MCF 10A (cell line): ENCODE data around the gene PBX3. TPM values are rescaled to one million over a fixed set of nuclear protein-coding genes. Genes with fewer than 3 reads are reported as not detected.

ENCODE experiments used
- BruUV-seq: library from RNA; stranded (reverse); fragments of 400-500 nt; replicated peaks from 2 replicates; lab custom pipeline; 2021; lab: Mats Ljungman, UMichigan
- CTCF ChIA-PET: fragments of 300-600 bp; sonication (Branson Sonifier 250); formaldehyde crosslinking; extraction: SDS; loops from one replicate; lab custom pipeline; 2021; ENCODE audit warnings: antibody characterized with exemption, inconsistent platforms; lab: Yijun Ruan, JAX
- POLR2A ChIA-PET: fragments of 300-600, 350-650 bp; sonication (Branson Sonifier 250); formaldehyde crosslinking; extraction: SDS; loops from one replicate; lab custom pipeline; 2020; ENCODE audit warnings: antibody characterized with exemption, inconsistent platforms; lab: Yijun Ruan, JAX
- DNase-seq: peaks from one replicate; pipeline ENCODE4 v3.0.0-alpha.2; 2018; ENCODE audit not compliant: unreplicated experiment
- H3K27ac Mint-ChIP-seq: one replicate; pipeline ENCODE4 v1.8.0; 2022; ENCODE audit warnings: mild to moderate bottlenecking, low read depth, mixed read lengths; ENCODE audit not compliant: unreplicated experiment
- H3K27me3 Mint-ChIP-seq: one replicate; pipeline ENCODE4 v1.8.0; 2022; ENCODE audit warnings: mixed read lengths; ENCODE audit not compliant: insufficient read depth, unreplicated experiment
- H3K36me3 Mint-ChIP-seq: one replicate; pipeline ENCODE4 v1.8.0; 2022; ENCODE audit warnings: mild to moderate bottlenecking, moderate library complexity, mixed read lengths; ENCODE audit not compliant: insufficient read depth, unreplicated experiment
- H3K4me1 Mint-ChIP-seq: one replicate; pipeline ENCODE4 v1.8.0; 2022; ENCODE audit warnings: mixed read lengths; ENCODE audit not compliant: insufficient read depth, unreplicated experiment
- H3K4me3 Mint-ChIP-seq: one replicate; pipeline ENCODE4 v1.8.0; 2022; ENCODE audit warnings: mild to moderate bottlenecking, moderate library complexity, mixed read lengths; ENCODE audit not compliant: unreplicated experiment
- H3K9me3 Mint-ChIP-seq: one replicate; pipeline ENCODE4 v1.8.0; 2022; ENCODE audit warnings: mixed read lengths; ENCODE audit not compliant: unreplicated experiment
- intact Hi-C: fragments of 100-400 bp; cut with micrococcal nuclease; formaldehyde crosslinking; loops from 2 replicates; pipeline ENCODE4 v1.14.1; 2022
- total RNA-seq: library from RNA; stranded (reverse); gene quantifications from 2 replicates; pipeline ENCODE4 v1.2.3, GENCODE V29; 2022
- TF ChIP-seq, protein P1 (sequence below): fragments of 200-600 bp; IDR thresholded peaks from one replicate; pipeline ENCODE4 v1.8.0; 2022; ENCODE audit warnings: antibody characterized with exemption, mild to moderate bottlenecking; ENCODE audit not compliant: unreplicated experiment

Gene PBX3
- total RNA-seq, 1 experiment from 2014 or later: 17.5 TPM

GRCh38 chr9:125977223-125977622, 230.1 kb downstream of the PBX3 start:
- Mint-ChIP-seq H3K9me3 (peaks cover 7% of the 10 kb centered on the region), H3K4me1 (peaks cover 4% of the 10 kb centered on the region), H3K36me3 (no peaks in the 10 kb centered on the region), H3K27me3 (no peaks in the 10 kb centered on the region), H3K27ac (no peak overlapping the region), H3K4me3 (no peak overlapping the region)
- BruUV-seq: no TSS peak
- no peak for DNase-seq
- ChIA-PET POLR2A (no interaction called here), CTCF (no interaction called here)
- intact Hi-C loops: no loop called here
- TF ChIP-seq, protein P1, sequence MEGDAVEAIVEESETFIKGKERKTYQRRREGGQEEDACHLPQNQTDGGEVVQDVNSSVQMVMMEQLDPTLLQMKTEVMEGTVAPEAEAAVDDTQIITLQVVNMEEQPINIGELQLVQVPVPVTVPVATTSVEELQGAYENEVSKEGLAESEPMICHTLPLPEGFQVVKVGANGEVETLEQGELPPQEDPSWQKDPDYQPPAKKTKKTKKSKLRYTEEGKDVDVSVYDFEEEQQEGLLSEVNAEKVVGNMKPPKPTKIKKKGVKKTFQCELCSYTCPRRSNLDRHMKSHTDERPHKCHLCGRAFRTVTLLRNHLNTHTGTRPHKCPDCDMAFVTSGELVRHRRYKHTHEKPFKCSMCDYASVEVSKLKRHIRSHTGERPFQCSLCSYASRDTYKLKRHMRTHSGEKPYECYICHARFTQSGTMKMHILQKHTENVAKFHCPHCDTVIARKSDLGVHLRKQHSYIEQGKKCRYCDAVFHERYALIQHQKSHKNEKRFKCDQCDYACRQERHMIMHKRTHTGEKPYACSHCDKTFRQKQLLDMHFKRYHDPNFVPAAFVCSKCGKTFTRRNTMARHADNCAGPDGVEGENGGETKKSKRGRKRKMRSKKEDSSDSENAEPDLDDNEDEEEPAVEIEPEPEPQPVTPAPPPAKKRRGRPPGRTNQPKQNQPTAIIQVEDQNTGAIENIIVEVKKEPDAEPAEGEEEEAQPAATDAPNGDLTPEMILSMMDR: no peak

GRCh38 chr9:125979383-125979782, 232.2 kb downstream of the PBX3 start:
- Mint-ChIP-seq H3K4me3 (no peak overlapping the region), H3K9me3 (peaks cover 7% of the 10 kb centered on the region), H3K4me1 (no peaks in the 10 kb centered on the region), H3K27ac (no peak overlapping the region), H3K36me3 (no peaks in the 10 kb centered on the region), H3K27me3 (no peaks in the 10 kb centered on the region)
- DNase-seq: no peak
- intact Hi-C loops: no loop called here
- POLR2A ChIA-PET: interaction anchor here (1.2 kb wide), 1 partner anchor 8 kb away, joined by 3 read pairs; no protein-coding TSS in a partner anchor
- TF ChIP-seq, protein P1: no peak
- no TSS peak for BruUV-seq
- CTCF ChIA-PET: no interaction called here

GRCh38 chr9:125982798-125983406, 235.7 kb downstream of the PBX3 start:
- Mint-ChIP-seq H3K36me3 (no peaks in the 10 kb centered on the region), H3K9me3 (peaks cover 16% of the 10 kb centered on the region), H3K4me1 (no peaks in the 10 kb centered on the region), H3K27ac (no peak overlapping the region), H3K4me3 (no peak overlapping the region), H3K27me3 (peaks cover 7% of the 10 kb centered on the region)
- intact Hi-C loops: no loop called here
- TF ChIP-seq, protein P1: no peak
- POLR2A ChIA-PET: no interaction called here
- BruUV-seq: no TSS peak
- CTCF ChIA-PET: no interaction called here
- no peak for DNase-seq

- intact Hi-C loops: no loop called here
- BruUV-seq: no TSS peak
- H3K9me3 Mint-ChIP-seq: peaks cover 12% of the 10 kb centered on the region
- peaks cover 7% of the 10 kb centered on the region for H3K27me3 Mint-ChIP-seq
- DNase-seq: no peak
- ChIA-PET CTCF (no interaction called here), POLR2A (no interaction called here)
- TF ChIP-seq, protein P1: no peak
- no peak overlapping the region for H3K4me3 Mint-ChIP-seq
- no peaks in the 10 kb centered on the region for H3K36me3 Mint-ChIP-seq
- H3K4me1 Mint-ChIP-seq: peaks cover 3% of the 10 kb centered on the region
- no peak overlapping the region for H3K27ac Mint-ChIP-seq
Observed at GRCh38 chr9:125983681-125984080, 236.5 kb downstream of the PBX3 start.
